Activated CD8-positive, alpha-beta memory T cell treated with anti-CD3 and anti-CD28 coated beads, Interleukin-2, amount 50 U/mL, for 48 hours (primary cell): ENCODE data around the gene SLCO1A2.
"Not testable (repeated sequence)": the region's sequence is repeated elsewhere in the genome, so short reads cannot be mapped to it uniquely, and the experiment has no call there.

Source experiments
- DNase-seq: peaks from one replicate; pipeline ENCODE4 v3.0.0-alpha.2; 2020

SLCO1A2 gene, protein sequence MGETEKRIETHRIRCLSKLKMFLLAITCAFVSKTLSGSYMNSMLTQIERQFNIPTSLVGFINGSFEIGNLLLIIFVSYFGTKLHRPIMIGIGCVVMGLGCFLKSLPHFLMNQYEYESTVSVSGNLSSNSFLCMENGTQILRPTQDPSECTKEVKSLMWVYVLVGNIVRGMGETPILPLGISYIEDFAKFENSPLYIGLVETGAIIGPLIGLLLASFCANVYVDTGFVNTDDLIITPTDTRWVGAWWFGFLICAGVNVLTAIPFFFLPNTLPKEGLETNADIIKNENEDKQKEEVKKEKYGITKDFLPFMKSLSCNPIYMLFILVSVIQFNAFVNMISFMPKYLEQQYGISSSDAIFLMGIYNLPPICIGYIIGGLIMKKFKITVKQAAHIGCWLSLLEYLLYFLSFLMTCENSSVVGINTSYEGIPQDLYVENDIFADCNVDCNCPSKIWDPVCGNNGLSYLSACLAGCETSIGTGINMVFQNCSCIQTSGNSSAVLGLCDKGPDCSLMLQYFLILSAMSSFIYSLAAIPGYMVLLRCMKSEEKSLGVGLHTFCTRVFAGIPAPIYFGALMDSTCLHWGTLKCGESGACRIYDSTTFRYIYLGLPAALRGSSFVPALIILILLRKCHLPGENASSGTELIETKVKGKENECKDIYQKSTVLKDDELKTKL

DNA sequence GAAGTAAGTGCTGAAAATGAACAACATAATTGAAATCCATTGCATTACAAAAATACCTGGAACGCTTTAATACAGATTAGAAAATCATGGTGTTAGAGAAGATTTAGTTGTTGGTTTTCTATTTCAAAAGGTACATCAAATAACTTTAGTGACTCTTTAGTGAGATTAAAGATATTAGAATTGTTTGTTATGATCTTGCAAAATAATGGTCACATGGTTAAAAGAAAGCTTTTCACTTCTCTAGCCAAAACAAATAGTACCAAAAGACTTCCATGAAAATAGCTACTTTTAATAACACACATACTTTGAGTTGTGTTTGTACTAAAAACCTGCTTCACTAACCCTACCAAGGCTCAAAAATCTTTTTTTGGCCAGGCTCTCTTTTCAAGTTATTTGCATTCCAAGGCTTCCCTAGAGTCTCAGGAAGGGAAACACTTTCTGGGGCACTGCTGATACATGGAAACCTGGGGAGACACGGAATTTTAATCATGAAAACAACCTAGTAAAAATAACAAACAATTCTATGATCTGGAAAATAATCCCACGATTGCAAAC is at the start of gene SLCO1A2:
TSS of gene SLCO1A2 (minus strand) at position 147 of the 555 bp plus-strand sequence. CDS start 270 bp downstream, outside the sequence.
- DNase-seq, result no peak

DNA sequence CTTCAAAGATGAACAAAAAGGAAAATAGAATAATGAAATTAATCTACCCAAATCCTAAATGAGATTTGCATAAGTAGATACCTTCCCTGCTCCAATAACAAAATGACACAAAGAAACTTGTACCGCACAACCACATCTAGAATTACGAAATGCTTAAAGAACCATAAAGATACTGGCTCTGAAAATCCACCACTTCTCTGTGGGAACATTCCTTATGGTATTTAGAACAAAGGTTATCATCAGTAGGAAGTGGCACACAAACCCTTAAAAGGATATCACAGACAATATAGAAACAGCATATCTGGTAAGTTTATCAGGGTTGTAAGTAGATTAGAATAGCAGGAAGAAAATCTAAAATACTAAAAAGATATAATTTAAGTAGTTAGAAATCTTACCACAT is 49.5 kb upstream of the SLCO1A2 start:
- no peak for DNase-seq

DNA sequence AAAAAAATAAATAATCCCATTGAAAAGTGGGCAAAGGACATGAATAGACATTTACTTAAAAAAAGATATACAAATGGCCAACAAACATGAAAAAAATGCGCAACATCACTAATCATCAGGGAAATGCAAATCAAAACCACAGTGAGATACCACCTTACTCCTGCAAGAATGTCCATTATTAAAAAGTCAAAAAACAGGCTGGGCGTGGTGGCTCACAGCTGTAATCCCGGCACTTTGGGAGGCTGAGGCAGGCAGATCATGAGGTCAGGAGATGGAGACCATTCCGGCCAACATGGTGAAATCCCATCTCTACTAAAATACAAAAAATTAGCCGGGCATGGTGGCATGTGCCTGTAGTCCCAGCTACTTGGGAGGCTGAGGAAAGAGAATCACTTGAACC is 46.6 kb upstream of the SLCO1A2 start:
- not testable (repeated sequence) for DNase-seq

DNA sequence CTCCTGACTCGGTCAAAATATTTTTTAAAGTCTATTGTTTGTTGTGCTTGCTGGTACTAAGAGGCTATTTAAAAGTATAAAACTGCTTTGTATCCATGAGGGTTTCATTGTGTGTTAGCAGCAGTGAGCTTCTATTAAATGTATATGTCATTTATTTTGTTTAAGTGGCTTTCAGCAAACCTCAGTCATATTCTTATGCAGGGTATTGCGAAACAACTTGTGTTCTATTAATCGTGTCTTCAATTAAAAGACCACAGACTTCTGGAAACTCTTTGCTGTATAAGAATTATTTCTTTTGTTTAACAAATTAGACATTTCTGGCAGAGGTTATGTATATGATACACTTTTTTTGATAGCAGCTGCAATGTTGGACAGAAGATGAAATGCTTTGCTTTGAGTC is 44.5 kb upstream of the SLCO1A2 start:
- DNase-seq, result no peak

DNA sequence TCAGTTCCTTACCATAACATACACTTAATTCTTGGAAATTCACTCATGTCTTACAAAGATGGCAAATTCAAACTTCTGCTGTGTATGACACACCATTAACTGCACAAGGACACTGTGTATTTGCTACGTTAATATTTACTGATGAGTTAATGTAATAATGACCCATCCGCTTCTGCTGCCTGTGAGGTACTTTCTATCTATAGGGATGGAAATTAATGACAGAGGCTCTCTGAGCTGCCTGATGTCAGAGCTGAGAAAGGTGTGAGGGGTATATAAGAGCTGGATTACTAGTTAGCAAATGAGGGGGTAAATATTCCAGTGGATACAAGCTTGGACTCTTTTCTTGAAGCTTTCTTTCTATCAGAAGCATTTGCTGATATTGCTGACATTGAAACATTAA is 37.9 kb upstream of the SLCO1A2 start, which contains the start of gene IAPP:
TSS of gene IAPP (plus strand) at position 301 of the 400 bp plus-strand sequence. CDS start 450 bp downstream, outside the sequence.
- no peak for DNase-seq

DNA sequence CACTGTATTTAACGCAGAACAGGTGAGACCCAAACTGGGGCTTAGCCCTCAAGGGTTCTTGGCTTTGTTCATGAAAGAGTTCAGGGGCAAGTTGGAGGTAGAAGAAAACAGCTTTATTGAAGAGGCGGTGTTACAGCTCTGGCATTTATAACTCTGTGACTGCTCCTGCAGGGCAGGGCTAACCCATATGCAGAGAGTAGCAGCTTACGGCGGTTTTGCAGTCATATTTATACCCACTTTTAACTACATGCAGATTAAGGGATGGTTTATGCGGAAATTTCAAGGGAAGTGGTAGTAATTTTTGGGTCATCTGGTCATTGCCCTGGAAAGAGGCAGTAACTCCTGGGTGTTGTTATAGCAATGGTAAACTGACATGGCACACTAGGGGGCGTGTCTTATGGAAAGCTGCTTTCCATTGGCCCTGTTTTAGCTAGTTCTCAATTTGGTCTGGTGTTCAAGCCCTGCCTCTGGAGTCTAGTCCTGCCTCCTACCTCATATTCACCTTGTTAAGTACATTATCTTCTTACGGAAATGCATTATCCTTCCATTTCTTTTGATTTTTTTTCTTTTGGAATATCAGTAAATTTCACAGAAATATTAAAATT is 36.2 kb upstream of the SLCO1A2 start:
- DNase-seq, result no peak

DNA sequence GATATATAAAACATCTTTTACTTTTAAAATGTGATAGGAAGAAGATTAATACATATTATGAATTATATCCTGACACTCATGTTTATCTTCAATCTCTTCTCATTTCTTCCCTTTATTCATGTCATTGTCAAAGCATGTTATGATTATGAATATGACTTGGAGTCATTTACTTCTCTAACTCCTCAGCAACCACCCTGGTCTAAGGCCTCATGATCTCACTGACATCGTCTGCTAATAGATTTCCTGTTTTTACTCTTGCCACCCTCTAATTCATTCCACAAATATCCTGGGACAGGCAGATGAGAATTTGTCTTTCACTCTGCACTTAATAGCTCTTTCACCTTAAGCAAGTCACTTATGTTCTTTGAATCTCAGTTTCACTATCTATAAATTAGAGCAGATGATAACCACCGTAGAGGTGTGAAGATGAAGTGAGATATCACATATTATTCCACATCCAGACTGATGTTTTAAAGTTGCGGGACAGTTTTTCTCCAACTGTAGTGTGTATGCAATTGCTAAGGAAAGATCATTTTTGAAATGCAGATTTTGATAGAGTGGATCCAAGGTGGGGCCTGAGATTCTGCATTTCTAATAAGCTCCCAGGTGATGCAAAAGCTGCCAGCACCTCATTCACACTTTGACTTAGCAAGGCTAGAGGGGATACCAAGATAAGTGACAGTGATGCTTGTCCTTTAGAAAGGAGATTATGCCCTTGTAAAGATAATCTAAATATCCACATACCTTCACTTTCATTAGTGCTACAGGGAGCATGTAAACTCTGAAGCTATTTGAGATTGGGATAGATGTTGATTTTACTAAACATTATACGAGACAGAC is 34.6 kb upstream of the SLCO1A2 start:
- no peak for DNase-seq

DNA sequence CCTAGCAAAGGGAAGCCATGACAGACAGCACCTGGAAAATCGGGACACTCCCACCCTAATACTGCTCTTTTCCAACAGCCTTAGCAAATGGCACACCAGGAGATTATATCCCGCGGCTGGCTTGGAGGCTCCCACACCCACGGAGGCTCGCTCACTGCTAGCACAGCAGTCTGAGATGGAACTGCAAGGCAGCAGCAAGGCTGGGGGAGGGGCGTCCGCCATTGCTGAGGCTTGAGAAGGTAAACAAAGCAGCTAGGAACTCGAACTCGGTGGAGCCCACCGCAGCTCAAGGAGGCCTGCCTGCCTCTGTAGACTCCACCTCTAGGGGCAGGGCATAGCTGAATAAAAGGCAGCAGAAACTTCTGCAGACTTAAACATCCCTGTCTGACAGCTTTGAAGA is 25.9 kb upstream of the SLCO1A2 start:
- DNase-seq, result not testable (repeated sequence)

DNA sequence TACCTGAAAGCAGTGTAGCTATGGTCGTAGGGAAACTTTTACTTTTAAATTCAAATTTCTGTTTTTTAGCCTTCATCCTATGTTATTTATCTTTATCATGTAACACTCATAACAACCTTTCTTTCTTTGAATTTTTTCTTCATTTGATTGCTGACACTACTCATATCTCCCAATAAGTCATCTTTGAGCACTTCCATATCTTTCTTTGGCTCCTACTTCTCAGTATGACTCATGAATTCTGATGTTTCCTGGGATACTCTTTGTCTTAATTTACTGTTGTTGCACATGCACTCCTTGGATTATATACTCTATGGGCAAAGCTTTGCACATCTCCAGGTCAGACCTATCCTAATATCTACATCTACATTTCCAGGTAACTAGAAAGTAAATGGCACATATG is 19.9 kb upstream of the SLCO1A2 start:
- no peak for DNase-seq

DNA sequence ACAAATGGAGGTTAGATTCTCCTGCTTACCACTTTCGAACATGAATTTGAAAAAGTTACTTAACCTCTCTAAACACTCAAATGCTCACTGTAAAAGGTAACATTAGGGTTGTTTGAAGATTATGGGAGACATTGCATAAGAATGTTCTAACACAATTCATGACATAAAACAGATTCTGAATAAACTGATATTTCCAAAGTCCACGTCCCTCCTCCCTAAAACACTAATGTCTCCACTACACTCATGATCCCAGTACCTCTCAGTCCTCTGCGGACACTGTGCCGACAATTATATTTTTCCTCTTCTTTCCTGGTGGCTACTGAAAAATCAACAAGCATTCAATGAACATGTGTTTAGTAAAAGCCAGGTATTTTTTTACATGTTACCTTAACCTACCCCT is 19.2 kb upstream of the SLCO1A2 start:
- DNase-seq, result no peak

DNA sequence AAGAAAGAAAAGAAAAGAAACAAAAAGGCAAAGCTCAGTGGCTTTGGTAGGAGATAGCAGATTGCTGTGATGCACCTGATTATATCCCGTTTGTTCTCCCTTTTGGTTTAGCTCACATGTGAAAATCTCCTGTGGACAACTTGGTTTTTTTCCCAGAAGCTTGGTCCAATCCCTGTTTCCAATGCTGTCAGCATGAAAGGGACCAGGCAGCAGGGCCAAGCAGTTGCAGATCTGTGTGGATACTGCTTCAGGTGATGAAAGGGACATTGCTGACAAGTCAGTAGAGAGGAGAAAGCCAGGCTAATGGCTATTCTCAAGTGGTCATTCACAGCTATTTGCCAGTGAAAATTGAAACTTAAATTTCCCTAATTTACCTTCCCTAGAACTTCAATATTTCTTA is 18.8 kb upstream of the SLCO1A2 start:
- DNase-seq, result no peak

DNA sequence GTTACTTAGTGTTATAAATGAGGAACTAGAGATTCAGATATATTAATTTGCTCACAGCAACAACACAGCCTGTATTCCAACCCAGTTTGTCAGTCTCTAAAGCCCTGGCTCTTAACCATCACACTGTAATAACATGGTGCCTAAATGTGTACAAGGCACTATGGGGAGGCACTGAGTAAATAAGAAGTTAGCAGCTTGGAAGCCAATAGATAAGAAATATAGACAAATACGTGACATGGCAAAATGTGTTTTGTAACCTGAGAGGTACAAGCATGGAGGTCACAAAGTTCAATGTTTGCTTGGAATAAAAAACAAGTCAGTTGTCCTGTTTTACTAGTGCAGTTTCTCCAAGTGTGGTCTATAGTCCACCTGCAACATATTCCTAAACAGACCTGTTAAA is 16.3 kb upstream of the SLCO1A2 start:
- no peak for DNase-seq

DNA sequence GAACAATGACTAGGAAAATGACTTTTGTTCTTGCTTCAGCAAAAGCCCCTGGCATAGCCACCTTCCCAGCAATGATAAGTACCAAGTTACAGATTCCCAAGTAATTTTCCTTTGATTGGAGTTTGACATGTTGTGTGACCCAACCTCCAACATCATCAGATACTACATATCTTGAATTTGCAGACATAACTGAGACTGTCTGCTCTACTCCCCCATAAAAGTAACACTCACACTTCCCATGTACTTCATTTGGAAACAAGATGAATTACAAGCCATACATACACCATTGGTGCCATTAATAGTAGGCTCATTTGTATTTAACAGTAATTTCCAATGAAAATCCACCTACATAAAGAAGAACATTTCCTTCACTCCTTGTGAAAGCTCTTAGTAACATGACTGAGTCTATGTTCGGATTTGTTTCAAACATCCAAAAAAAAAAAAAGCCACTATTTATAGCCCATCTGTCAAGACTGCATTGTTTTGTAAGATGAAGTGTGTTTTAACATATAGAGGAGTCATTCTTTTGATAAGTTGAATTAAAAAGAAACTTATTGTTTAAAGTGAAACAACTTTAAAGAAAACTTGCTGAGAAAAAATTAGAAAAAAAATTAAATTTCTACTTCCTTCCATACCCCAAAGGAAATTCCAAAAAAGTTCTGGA is 12.0 kb upstream of the SLCO1A2 start:
- DNase-seq, result no peak

DNA sequence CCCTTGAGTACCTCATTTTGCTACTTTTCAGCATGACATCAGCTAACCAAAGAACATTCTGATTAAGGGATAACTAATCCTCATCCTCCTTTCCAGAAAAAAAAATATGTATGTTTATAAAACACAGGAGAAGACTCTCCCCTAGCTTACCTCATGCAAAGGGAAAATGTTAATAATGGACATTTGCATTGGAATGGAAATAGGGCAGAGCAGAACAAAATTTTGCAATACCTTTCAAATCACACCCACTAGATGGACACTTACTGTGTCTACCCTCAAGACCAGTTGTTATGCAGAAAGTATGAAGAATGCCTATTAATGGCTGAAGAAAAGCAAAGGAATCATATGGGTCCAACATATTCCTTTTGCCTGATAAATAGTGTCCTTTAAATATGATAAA is 8.9 kb upstream of the SLCO1A2 start:
- no peak for DNase-seq

DNA sequence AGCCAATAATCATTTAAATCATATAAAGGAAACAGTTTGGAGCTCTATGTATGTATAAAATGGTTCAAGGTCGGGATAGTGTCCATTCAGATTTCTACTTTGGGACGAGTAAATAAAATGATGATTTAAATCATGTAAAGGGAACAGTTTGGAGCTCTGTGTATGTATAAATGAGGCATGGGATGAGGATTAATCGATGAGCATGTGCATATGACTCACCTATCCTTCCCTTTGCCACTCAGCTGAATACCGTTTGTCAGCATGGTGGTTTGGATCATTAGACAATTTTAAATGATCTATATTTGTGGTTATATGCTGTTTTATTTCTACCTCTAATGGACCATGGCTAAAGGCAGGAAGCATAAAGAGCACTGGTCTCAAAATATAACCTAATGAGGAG is 7.1 kb upstream of the SLCO1A2 start:
- no peak for DNase-seq

DNA sequence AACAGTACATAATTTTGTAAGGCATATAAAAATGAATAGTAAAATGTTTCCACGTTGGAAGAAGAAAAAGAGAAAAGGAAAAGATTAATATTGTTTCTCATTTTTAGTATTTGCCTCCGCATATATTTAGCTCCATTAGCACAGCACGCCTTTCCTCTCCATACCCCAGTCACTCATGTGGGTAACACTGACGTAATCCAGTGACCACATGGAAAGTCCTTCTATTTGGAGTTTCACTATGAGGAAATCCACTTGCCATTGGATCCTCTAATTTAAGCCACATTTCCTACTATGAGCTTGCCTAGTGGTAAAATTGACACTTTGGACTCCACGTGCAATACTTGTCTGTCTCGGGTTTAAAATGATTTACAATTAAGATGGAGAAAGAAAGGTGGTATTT is 5.7 kb upstream of the SLCO1A2 start:
- DNase-seq, result no peak

DNA sequence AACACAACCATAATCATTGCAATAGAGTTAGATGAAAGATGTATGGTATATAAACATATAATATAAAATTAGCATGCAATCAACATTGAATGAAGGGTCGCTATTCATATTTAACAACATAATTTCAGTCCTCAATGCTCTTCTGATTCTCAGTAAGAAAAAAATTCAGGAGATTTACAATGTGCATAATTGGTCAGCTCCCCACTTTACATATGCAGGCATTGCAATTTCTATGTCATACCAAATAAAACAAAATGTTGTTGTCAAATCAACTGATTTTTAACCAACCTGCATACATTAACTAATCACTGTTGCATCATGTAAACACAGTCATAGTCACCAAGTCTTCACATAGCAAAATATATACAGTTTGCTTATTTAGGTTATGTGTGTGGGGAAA is 5.2 kb upstream of the SLCO1A2 start:
- DNase-seq, result no peak

DNA sequence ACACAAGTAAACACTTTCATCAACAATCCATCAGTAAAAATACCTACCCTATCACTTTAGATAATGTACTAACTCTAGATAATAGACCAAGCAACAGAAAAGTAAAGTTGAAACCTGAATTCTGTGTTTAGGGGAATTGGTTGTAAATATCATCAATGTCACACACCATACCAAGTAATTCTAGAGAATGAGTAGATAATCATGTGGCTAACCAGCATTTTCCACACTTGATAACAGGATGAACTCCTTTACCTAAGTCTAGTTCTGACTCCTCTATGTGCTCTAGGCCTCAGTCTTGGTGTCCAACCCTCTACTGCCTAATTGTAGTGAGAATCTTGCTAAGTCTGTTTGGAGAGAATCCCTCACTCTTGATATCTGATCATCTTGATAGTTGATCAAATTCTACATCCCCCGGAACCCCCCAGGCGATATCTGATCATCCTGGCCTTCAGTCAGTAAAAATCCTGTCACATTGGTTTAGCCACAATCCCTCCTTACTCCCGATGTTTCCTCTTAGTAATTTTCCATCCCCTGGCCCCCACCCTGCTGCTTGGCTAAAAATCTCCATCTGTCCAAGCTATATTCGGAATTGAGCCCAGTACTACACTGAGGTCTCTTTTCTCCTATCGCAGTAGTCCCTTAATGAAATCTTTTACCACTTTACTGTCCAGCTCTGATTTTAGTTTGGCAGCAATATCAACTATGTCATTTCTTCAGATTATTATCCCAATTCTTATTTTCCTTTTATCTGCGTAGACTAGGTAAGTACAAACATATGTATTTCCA is 3.4 kb upstream of the SLCO1A2 start:
- DNase-seq, result no peak

DNA sequence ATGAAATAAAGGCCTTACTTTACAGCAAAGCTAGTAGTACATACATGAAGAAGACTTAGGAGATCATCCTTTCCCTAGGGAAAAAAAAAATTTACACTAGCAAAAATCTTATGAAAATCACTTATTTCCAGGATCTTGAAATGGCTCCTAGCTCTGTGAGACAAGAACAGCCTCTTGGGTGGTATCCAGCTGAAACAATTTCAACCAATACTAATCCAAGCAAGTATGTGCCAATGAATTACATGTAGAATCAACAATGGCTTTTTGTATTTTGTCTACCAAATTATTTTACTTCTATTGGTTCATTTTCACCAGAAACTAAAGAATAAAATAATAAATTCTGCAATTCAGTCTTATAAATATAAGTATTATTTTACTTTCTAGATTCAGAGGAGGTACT is 2.7 kb upstream of the SLCO1A2 start:
- DNase-seq, result no peak

DNA sequence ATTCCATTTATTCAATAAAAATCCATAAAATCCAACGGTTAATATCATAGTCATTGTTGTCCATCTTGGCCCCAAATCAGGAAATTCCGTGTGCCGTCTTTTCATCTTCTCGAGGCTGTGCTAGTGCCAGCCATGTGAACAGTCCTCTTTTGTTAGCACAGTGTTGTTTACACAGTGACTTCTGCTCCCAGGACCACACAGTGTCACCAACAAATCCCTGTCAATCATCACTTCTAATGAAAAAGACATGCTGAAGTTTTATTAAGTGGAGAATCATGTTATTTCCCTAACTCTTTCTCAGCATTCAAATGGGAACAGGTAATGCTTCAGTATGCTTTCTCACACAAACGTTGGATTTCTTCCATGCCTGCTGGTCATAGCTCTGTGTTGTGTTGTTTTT is 1.9 kb upstream of the SLCO1A2 start:
- no peak for DNase-seq

DNA sequence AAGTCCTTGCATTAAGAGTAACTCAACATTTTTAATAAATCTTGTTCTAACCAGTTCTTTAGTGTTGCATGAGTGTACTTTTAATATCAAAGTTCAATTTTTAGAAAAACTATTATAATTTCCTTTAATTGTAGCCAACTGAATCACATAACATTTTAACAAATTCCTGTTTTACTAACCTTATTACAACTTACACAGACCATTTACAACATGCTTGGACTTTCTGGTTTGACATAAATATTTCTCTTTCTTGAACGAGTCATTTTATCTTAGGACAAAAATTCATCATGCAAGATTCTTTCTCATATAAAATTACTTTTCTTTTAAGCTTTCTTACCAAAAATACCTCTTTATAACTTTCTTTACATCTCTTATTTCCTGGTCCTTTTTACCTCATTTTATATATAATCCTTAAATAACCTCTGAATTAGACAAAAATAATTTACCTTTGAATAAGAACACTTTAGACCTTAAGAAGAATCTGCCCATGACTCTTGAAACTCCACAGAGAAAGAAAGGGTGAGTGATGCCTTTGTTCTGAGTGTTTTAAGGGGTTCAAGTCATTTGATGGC is 3.9 kb downstream of the SLCO1A2 start:
- DNase-seq, result no peak
